NCI-H446 (cell line): Measurements from ENCODE around the gene DEFB128.

ENCODE experiments used
- DNase-seq, 2 experiments: peaks; one replicate each; lab custom pipeline; 2025; lab: John Stamatoyannopoulos, UW

DEFB128 gene

DNA sequence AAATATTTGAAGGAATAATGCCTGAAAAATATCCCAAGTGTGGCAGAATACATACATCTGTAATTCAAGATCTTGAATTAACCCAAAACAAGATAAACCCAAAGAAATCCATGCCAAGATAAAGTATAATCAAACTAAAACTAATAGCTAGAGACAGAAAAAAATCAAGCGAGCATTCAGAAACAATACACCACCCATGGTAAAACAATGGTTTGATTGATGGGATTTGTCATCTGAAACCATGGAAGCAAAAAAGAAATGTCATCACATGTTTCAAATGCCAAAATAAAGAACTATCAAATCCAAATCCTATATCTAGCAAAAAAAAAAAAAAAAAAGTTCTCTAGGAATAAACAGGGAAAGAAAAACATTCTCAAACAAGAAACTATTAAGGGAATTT lies 37.4 kb downstream of the DEFB128 start:
- no peak for DNase-seq

DNA sequence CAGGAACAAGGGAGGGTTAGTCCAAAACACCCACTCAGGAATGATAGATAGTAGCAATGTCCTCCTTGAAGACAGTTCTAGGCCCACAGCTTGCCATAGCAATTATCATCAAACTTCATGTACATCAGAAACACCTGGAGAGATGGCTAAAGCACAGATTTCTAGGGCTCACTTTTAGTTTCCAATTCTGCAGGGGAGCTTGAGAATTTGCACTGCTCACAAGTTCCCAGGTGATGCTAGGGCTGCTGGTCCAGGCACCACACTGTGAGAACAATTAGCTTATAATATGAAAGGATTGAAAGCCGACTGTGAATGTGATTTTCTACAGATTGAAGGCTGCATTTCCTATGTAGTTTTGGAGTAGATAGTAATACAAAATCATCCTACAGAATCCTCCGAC lies 43.6 kb downstream of the DEFB128 start:
- DNase-seq, result no peak

DNA sequence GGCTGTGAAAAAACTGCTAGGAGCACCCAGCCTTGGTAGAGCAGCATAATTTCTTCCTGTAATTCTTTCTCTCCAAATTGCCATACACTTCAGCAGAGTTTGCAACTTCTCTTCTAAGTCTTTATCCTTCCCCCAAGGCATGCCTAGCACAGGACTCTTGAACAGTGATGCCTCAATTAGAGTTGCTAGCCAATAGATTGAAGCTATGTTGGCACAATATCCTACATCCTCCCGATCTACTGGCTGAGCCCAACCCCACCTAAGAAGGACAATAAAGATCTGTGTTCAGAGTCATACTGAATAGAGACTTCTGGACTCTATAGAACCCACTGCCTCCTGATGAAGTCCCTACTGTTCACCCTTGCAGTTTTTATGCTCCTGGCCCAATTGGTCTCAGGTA lies 47.2 kb downstream of the DEFB128 start, which contains the start of gene DEFB126:
TSS of gene DEFB126 (plus strand) at position 301 of the 400 bp plus-strand sequence. CDS start at position 340, 39 bp downstream.
- DNase-seq, result no peak
